Stimulated activated CD8-positive, alpha-beta memory T cell treated with anti-CD3 and anti-CD28 coated beads, Interleukin-7, amount 100 ng/mL, for 24 hours (primary cell): ENCODE results near the gene RAP1GAP.
"Not testable (repeated sequence)": the region's sequence is repeated elsewhere in the genome, so short reads cannot be mapped to it uniquely, and the experiment has no call there.

Experiments used
- DNase-seq: peaks from one replicate; pipeline ENCODE4 v3.0.0-alpha.2; 2020; ENCODE audit warnings: low read depth

The RAP1GAP gene

DNA sequence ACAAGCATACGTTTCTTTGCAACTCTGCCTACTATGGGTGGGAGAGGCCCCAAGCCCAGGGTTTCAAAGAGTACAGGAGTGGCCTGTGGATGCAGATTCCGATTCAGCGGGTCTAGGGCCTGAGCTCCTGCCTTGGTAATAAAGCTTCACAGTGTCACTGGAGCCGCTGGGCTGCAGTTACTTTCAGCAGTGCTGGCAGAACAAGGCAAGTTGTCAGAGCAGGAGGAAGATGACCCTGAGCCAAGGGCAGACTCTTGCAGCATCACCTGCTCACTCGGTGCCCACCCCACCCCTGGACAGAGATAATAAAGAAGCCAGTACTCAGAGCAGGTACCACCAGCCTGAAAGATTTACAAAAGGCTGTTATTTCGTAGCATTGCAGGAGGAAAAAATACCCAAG, 8.0 kb upstream of the RAP1GAP start:
- no peak for DNase-seq

DNA sequence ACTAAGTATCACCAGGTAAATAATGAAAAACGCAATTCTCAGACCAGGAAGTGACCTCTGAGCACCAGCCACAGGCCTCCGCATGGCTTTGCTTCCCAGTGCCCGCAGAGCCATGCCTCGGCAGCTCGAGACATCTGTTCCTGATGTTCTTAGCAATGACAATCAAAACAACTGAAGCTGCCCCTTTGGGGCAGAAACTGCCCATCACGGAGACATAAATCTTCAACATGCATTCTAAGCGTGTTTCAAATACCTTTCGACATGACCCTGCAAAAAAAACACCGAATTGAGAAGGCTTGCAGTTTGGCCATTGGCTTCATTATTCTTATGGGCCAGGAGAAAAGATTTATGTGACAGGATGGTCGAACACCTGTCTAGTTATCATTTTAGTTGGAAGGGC, 5.8 kb upstream of the RAP1GAP start:
- no peak for DNase-seq

GRCh38 chr1:21673853-21674252, 4.7 kb upstream of the RAP1GAP start:
- not testable (repeated sequence) for DNase-seq

- no peak for DNase-seq
These were observed 4.2 kb upstream of the RAP1GAP start for GRCh38 chr1:21673277-21673780.

DNA sequence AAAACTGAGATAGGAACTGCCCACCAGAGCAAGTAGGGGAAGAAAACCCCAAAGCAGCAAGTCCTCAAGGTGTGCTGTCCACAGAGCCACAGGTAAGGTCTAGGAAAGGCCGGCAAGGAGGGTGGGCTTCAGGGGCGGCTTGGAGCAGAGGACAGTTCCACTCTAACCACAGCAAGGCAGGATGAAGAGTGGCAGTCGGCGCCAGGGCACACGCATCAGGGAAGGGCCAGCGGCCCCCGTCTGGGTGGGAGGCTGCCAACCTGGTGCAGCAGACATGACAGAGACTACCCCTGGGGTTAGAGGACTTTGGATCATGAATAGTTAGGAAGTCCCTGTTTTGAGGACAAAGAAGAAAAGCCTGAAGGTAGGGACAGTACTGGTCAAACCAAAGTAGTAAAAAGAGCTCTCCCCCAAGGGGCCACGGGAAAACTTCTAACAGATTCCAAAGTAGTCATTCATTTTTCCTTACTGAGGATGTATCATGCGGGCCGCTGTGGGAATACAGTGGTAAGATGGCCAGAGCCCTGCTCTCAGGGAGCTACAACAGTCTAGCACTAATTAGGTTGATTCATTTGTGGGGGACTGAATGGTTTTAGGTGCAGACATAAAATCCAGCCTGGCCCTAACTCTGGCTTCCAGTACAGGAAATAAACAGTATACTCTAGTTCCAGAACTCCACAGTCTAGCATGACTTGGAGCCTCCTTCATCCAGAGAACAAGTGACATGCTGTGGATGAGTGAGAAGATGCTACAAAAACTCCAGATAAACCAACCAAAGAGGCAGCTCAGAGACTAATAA, 3.5 kb upstream of the RAP1GAP start:
- DNase-seq = no peak

DNA sequence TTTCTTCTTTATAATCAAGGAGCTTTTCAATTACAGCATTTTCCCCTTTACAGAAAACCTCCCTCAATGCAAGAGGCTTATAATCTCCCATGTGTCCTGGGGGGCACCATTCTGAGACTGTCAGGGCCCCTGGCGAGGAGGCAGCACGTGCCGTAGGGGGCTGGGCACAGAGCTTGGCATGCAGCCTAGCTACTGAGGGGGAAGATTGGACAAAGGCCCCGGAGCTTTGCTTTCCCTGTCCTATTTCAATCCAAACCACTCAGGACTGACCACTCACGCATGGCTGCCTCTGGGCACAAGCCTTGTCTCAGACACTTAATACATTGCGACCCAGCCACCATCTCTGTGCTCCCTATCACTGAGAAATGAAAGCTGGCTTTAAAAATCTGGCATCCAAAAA, 2.8 kb upstream of the RAP1GAP start:
- DNase-seq = no peak

DNA sequence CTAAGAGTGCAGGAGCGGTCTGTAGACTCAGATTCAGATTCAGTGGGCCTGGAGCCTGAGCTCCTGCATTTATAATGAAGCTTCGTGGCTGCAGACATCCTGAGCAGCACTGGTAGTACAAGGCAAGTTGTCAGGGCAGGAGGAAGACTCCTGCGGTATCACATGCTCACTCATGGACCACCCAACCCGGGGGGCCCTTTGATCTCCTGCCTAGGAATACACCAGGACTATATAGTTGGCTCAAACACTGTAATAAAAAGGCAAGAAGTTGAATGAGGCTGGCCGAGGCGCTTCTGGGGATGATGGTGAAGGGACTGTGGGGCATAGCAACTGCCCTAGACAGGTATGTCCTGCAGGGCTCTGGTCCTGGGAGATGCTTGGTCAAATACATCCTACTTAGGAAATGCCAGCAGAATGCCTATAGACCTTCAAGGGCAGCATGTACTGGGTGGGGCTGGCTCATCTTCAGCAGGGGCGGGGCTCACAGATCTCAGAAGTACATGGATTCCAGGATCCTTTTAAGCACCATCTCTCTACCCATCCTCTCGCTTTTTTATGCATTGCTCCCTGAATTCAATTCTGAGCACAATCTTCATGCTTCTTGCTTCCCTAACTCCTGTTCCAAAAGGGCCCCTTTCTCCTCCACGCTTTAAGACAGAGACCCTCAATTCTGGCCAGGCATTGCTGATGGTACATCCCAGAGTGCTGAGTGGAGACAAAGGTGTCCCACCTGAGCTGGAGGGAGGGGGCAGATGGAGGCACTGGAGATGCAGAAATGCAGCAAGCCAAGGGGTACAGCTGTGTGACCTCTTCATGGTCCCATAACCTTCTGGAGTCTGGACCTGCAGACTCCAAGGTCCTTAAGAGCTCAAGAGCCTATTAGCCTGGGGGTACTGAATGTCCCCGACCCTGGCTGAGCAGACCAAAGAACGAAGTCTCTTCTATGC, 2.1 kb upstream of the RAP1GAP start:
- DNase-seq = no peak

DNA sequence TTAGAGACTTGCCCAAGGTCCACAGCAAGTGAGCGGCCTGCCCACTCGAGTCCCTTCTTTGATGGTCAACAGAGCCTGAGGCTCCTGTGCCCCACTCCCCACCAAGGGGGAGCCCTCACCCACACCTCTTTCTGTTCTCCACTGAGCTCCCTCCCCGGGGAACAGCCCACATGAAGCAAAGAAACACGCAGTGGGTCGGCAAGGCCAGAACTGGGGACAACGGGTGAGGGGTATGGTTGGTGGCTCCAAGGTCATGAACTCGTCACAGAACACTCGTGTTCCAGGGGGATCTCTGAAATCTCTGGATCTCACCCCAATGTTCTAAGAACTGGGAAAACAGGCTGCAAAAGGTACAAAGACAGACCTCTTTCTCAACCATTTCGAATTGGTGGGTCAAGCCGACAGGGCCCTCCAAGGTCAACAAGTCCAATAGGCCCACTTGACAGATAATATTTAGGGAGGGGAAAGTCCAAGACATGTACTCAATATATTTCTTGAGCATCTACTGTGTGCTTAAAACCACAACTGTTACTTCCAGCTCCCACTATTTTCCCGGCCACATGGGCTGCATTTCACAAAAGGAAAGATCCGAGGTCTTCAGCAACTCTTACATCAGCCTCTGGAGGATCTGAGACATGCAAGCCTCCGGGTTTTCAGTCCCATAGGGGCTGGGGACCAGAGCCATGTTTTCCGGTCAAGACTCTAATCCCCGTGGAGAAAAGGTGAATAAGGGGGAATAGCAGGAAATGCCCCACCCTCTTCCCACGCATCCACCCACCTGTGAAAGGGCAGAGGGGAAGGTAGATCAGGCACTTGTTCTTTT, 1.1 kb upstream of the RAP1GAP start:
- no peak for DNase-seq

DNA sequence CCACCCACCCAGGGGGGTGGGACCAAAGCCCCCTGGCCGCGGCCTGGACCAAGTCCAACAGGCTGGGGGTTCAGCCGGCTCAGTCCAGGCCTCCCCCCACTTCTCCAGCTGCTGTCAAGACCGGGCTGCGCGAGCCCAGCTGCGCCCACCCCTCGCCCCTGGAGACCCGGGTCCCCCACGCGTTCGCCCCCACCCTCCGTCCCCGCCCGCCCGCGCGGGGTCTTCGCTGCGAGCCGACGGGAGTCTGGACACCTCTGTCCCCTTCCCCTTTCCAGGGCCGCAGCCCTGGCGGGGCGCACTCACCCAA, 253 bp downstream of the RAP1GAP start:
- no peak for DNase-seq

DNA sequence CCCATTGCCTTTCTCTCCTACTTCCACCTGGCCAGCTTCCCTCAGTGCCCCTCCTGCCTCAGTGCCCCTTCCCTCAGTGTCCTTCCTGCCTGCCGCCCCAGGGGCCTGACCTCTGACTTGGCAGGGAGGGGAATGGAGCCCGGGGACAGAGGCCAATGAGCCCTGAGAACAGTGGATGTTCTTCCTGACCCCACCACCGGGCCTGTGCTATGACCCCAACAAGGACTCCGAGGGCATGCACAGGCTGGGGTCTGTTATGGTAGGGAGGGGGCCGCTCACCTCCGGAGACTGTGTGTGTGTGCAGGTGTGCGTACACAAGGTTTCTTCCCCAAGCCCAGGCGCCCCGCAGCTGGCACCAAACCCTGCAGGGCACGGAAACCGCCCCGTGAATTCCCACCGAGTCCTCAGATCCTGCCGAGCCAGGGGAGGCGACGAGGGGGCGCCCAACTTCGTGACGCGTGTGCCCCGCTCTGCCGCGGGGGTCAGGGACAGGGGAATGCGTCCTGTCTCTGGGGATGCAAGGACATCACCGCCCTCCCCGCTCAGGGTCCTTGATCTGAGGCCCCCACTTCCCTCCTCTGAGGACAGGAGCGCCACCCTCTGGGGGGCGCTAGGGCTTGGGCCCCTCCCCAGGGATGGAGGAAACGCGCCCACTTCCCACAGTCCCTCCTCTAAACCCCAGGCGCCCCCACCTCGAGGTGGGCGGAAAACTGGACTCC, 766 bp downstream of the RAP1GAP start:
- DNase-seq = no peak

- no peak for DNase-seq
These were observed 1.6 kb downstream of the RAP1GAP start for GRCh38 chr1:21667348-21668231.

- no peak for DNase-seq
These were observed 2.4 kb downstream of the RAP1GAP start for GRCh38 chr1:21666576-21667320.

- DNase-seq = no peak
These were observed 3.2 kb downstream of the RAP1GAP start for GRCh38 chr1:21665711-21666575.

DNA sequence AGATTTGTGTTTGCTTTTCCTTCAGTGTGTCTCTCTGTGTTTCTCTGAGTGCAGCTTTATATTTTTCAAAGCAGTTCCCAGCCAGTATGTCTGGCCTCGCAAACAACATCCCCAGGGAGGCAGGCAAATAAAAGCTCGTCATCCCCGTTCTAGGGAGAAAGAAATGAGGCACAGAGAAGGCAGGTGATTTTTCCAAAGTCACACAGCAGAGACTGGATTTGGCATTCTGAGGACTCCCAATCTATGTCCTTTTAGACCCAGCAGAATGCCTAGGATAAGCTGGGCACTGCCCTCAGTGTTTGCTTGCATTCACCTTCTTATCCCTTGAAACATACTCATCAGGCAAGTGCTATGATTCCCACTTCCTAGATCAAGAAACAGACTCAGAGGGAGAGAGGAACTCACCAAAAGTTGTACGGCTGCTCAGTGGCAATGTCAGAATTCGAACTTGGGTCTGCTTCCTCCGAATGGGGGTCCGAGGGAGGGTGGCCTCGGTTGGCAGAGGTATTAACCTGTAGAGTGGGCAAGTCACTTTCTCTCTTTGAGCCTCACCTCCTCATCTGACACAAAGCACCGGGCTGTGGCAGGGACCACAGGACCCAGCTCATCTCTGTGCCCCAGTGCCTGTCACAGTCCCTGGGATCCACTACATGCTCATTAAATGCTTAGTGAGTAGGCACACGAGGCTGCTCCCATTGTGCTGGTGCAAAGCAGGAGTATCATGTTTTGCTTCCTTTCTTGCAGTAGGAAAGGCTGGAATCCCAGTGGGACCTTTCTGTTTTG, 4.2 kb downstream of the RAP1GAP start:
- DNase-seq = no peak

DNA sequence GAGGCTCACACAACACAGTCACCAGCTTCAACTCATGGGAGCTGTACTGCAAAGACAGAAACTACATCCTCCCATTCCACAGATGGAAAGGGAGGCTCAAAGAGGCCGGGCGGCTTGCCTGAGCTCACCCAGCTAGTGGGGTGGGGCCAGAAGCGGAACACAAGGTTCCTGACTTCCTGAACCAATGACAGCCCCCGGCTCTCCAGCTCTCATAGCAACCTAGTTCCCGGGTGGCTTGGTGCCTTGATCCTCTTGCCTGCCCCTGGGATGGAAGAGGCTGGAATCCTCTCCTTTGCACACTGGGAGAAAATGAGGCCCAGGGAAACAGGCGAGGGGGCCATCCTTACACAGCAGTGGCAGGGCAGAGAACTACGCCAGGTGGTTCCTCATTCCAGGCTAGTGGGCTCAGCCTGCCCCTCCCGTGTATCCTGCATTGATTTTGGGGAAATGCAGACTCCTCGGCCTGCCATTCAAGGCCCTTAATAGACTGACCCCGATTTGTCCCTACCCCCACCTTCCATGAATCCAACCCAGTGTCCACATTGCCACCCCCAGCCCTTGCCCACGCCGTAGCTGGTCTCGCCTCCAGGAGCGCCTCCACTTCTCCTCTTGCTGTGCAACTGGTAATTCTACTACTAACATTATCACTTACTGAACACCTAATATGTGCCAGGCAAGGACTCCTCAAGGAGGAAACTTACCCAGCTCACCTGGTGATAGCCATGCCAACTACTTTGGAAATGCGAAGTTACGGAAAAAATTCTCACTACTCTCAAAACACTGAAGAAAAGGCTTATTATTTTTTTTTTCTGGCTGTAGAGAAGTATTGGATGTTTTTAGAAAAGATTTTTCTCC, 5.0 kb downstream of the RAP1GAP start:
- no peak for DNase-seq

DNA sequence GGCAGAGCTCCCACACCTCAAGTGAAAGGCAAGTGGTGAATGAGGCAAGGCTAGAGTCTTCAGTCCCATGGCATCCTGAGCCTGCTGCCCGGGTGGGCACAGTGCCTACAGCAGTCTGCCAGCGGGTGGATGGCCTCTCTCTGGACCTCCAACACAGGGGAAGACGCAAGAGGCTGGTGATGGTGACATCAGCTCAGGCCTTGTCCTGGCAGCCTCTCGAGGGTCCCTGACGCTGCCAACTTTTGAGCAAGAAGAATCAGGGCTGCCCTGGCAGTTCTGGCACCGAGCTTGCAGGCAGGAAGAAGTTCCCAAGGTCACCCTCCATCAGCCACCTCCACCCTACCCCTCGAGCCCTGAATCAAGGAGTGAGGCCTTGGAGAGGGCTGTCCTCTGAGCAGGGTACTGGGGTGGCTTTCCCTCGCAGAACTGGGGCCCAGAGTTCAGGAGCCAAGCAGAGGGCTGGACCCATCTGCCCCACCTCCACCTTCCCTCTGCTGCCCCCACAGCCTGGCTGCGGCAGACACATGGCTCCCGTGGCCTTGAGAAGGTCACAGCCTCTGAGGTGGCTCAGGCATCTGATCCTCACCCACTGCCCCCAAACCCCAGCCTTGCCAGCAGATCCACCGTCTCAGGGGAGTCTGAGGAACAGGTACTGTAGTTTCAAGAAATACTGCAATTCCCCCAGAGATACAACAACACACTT, 5.8 kb downstream of the RAP1GAP start:
- DNase-seq = no peak
